CD4-positive, alpha-beta T cell treated with Interleukin-17A for 1 hour (primary cell): ENCODE results near the gene B9D2.
"Not testable (repeated sequence)": the region's sequence is repeated elsewhere in the genome, so short reads cannot be mapped to it uniquely, and the experiment has no call there.

Experiments
- DNase-seq: peaks from one replicate; pipeline ENCODE4 v3.0.0-alpha.2; 2020

Gene B9D2

GRCh38 chr19:41363753-41364523, at the start of gene B9D2:
B9D2 (minus strand) TSS chr19:41364149; CDS start chr19:41363519, 630 bp downstream.
- peak; percentile 99 for DNase-seq

- DNase-seq, result no peak
Measured at GRCh38 chr19:41412953-41413352, 49.0 kb upstream of the B9D2 start.

GRCh38 chr19:41411968-41412265, 48.0 kb upstream of the B9D2 start:
- no peak for DNase-seq

DNA sequence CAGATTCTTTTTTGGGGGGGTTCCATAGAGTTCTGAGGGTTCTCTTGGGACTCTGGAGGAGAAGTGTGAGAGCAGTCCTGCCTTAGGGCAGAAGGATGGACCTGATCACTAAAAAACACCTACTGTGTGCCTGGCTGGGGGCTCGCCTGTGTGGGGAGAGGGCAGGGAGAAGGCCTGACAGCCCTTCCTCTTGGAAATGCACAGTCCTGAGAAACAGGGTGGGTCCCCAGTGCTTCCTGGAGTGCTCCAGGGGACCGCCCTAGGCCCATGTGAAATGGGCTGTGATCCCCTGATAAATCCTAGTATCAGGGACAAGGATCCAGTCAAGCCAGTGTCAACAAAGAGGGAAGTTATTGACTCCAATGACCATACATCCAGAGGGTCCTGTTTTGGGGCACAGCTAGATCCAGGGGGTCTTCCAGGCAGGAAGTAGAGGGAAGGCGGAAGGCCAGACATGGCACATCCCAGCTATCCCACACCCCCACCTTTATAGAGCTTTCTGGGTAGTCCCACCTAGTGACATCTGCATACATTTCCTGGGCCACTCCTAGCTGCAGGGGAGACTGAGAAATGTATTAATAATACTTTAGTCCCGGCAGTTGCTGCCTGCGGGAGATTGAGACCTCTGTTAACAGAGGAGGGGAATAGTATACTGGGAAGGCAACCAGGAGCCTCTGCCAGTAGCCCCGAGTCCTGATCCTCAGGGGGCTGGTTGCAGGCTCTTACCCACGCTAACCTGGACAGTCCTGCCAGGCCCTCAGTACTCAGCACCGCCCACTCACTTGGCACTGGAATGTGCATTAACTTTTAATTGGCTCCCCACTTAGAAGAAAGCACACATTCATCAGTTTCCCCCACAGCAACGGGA, 47.4 kb upstream of the B9D2 start:
- no peak for DNase-seq

DNA sequence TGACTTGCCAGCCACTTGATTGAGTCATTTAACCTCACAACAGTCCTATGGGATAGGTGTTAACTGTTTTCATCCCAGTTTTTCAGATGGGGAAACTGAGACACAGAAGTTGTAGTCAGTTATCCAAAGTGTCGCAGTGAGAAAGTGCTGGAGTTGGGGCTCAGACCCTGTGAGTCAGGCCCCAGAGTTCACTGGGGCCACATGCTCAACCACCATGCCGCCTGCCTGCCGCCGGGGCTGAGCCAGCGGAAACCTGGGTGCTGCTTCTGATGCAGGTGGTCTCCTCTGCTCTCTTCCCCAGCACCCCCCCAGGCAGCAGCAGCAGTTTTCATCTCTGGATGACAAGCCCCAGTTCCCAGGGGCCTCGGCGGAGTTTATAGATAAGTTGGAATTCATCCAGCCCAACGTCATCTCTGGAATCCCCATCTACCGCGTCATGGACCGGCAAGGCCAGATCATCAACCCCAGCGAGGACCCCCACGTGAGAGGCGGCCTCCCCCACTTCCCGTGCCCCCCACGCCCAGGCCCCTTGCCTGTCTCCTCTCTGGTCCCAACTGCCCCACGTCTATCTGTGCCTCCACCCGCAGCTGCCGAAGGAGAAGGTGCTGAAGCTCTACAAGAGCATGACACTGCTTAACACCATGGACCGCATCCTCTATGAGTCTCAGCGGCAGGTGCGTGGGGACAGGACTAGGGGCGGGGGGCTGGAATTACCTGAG, 46.5 kb upstream of the B9D2 start:
- DNase-seq, result no peak

DNA sequence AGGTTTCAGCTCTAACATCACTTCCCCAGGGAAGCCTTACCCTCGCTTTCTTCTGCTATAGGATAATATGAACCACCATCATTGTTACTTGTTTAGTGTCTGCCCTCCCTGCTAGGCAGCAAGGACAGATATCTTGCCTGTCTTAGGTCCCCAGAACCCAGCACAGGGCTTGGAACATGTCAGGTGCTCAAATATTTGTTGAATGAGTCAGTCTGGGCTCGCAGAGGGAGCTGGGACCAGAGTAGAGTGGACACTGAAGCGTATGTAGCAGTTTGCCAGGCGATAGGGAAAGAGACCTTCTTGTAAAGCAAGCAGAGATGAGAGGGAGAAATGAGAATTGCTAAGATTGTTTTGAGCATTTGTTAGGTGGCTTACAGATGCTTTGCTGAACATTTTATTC, 45.3 kb upstream of the B9D2 start:
- no peak for DNase-seq

GRCh38 chr19:41408846-41409245, 44.9 kb upstream of the B9D2 start:
- not testable (repeated sequence) for DNase-seq

- no peak for DNase-seq
Measured at GRCh38 chr19:41408256-41408655, 44.3 kb upstream of the B9D2 start.

- DNase-seq, result no peak
Measured at GRCh38 chr19:41407271-41407670, 43.3 kb upstream of the B9D2 start.

GRCh38 chr19:41405776-41406175, 41.8 kb upstream of the B9D2 start:
- DNase-seq, result no peak

DNA sequence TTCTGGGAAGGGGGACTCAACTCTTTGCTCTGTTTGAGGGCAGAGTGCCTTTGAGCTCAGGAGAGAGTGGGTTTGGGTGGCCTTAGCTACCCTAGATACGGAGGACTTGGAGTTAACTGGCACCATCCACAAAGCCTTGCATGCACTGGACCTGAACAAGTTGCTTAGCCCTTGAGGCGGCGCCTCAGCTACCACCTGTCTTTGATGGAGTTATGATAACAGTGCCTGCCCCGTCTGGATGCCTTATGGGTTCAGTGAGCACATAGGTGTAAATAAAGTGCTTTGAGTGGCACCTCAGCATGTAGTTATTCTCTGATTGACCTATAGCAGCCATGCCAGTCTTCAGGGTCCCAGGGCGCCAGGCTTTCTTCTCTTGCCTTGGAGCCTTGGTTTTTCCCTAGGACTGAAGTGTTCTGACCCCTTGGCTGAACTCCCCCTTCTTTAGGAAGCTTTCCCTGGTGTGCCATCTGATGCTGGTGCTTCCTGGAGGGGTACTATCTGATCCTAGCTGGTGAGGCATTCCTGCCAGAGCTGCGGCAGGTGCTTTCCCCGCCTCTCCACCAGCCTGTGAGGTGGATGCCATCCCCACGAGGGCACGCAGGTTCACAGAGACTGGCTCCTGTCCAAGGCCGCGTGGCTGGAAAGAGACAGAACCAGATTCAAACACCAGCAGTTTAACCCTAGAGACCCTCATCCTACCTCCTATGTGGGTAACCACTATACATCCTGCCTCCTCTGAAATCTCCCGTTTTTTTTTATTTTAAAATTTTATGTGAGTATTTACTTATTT, 39.4 kb upstream of the B9D2 start:
- DNase-seq, result no peak

GRCh38 chr19:41402010-41402409, 38.1 kb upstream of the B9D2 start:
- no peak for DNase-seq

DNA sequence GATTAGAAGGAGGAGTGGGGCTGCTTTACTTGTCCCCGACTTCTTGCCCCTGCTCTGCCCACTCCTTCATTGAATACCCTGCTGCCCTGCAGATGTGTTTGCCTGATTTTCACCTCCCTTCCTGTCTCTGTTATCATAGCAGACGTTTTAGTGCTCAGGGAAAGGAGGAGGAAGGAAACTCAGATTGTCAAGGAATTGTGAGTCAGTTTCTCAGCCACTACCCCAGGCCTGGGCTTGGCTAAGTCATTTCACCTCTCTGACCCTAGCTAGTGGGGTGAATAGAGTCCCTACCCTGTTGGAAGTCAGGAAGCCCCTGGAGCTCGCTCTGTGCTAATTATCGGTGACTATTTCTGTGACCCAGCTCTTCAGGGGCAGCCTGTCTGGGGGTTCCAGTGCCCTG, 37.5 kb upstream of the B9D2 start:
- DNase-seq, result no peak

- DNase-seq, result no peak
Measured at GRCh38 chr19:41399525-41399924, 35.6 kb upstream of the B9D2 start.

- no peak for DNase-seq
Measured at GRCh38 chr19:41399091-41399490, 35.1 kb upstream of the B9D2 start.

GRCh38 chr19:41398598-41398997, 34.6 kb upstream of the B9D2 start:
- DNase-seq, result no peak

GRCh38 chr19:41398050-41398418, 34.1 kb upstream of the B9D2 start:
- no peak for DNase-seq

GRCh38 chr19:41397086-41398049, 33.4 kb upstream of the B9D2 start, which contains the start of the genes BCKDHA and EXOSC5:
BCKDHA (plus strand) TSS chr19:41397818; CDS start chr19:41397828, 10 bp downstream.
EXOSC5 (minus strand) TSS chr19:41397359; CDS start chr19:41397328, 31 bp downstream.
- DNase-seq, result peak; percentile 100

DNA sequence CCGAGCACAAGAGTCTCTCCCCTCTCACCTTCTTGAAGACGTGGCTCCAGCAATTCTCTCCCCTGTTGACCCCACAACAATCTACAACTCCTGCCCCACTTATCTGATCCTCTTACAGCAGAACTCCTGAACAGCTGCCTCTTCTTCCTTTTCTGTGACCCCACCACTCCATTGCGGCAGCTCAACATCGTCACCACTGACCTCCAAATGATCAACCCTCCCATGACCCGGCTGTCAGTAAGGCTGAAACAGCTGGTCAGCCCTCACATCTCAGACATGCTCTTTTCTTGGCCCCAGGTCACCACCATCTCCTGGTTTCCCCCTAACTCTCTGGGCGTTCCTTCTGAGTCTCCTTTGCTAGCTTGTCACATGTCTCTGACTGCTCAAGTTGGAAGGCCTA, 31.4 kb upstream of the B9D2 start:
- no peak for DNase-seq

DNA sequence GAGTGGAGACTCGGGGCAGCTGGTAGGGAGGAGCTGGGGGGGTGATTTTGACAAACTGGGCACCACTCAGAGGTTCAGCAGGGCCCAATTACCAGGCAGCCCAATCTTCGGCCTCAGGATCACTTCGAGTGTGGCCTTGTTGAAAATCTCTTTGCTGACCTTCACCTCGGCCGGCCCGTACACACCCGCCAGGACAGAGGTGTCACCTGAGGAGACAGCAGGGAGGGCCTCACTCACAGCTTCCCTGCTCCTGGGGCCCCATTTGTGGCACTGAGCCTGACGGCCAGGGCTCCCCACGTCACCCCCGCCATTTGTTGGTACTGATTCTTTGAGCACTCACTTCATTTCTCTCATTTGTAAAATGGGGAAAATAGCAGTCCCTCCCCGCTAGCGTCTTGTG, 28.8 kb upstream of the B9D2 start:
- DNase-seq, result no peak

- no peak for DNase-seq
Measured at GRCh38 chr19:41391618-41392017, 27.7 kb upstream of the B9D2 start.
